Hepatic stellate cell (primary cell): ENCODE data around the gene SLC25A4.
A peak's percentile ranks its signal among the peaks of the same experiment; 100 is the strongest.

Source experiments
- DNase-seq: peaks from one replicate; pipeline ENCODE4 v3.0.0; 2011; ENCODE audit warnings: low spot score

SLC25A4 gene

GRCh38 chr4:185120631-185120946 is 22.5 kb upstream of the SLC25A4 start:
- DNase-seq, result no peak

DNA sequence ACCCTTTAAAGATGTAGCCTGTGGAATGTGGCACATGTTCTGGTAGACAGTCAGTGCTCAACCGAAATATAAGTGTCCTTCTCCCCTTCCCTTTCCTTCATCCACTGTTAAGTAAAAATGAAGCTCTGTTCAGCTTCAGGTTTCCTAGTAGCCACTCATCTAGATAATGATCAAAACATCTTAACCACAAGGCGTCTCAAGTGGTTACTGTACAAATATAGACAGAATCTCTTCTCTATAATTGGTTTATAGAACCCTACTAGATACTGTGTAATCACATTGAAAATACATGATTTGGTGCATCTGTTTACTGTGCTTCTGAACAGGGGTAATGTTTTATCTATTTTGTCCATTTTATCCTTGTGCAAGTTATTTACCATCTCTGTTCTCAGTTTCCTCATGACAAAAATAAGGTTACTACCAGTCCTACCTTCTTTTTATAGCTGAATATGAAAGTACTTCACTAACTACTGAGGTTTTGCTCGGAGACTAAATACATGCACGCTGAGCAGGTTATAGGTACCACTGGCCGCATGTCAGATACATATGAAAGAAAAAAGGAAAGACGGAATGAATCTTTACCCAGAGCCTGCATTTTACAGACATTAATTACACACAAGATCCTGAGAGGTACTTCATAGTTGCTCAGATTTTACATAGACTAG is 20.3 kb upstream of the SLC25A4 start:
- no peak for DNase-seq

DNA sequence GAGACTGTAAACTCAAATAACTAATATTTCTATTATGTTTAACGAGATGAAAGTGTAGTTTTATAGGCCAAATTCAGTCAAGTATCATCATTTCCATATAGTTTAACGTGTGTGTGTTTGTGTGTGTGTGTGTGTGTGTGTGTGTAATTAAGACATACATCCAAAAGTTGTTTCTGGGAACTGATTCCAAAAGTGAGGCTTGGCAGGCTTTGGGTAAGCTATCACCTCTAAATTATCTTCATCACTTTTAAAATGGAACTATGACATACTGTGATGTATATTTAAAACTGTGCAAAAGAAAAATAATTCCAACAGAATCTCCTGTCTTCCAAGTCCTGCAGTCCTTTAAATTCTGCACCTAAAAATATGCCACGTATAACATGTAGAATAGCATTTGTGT is 19.1 kb upstream of the SLC25A4 start:
- no peak for DNase-seq

DNA sequence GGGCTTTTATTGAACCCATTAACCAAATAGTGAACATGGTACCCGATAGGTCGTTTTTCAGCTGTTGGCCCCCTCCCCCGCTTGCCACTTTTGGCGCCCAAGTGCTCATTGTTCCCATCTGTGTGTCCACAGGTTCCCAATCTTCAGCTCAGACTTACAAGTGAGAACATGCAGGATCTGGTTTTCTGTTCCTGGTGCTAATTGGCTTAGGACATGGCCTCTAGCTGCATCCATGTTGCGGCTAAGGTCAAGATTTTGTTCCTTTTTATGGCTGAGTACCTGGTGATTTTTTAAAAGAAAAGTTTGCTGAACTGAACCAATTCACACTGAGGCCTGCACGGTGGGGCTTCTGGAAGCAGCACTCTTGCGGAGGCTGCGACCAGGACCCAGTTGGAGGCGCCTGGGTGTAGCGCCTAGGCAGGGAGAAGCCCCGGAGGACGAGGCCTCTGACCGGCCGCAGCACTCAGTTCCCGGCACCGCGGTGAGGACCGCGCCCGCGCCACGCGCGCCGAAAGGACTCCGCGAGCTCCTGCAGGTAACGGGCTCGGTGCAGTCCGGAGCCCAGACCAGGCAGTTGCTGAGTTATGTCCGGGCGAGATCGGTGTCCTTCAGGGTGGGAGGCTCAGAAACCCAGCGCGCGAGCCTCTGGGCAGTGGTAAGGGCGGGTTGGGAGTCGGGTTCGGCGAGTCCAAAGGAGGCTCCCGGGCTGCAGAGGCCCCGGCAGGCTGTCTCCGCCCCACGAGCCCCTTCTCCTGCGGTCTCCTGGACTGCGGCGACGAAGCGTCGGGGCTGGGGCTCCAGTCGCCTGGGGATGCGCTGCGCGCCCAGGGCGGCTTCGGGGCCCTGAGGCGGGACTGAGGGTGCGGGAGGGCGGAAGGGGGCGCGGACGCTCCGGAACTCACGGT is 15.8 kb upstream of the SLC25A4 start:
- peak; percentile 35 for DNase-seq

DNA sequence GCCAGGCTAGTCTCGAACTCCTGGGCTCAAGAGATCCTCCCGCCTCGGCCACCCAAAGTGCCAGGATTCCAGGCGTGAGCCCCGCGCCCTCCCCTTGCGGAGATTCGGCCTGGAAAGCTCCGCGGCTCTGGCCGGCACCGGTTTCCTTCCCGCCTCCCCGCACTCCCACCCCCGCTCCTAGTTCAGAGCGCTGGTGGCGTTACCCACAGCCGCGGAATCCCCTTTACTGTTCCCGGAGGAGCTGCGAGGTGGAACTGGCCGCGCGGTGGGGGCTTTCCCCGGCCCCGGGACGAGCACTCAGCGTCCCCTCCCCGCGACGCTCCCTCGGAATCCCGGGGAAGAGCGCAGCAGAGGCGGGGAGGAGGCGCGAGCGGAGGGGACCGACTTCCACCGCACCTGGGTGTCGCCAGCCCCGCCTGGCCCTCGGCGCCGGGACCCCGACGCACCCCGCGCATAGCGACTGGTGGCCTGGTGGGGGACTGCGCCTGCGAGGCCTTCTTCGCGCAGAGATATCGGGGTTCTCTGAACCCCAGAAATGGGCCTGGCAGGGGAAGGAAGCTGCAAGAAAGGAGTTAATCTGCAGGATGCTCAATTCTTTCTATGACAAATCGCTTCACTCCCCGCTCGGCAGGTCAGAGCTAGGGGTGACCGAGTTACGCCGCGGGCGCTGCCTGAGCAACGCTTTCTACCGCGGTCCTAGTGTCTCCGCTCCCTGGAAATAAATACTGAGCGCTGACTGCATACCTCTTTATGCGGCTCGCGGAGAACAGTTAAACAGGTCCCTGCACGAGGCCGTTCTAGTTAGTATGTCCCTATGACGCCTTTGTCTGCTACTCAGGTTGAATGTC is 14.6 kb upstream of the SLC25A4 start:
- peak; percentile 37 for DNase-seq

GRCh38 chr4:185134307-185134869 is 8.7 kb upstream of the SLC25A4 start:
- peak; percentile 69 for DNase-seq

- DNase-seq, result no peak
Observed at GRCh38 chr4:185137233-185137925, 5.7 kb upstream of the SLC25A4 start.

DNA sequence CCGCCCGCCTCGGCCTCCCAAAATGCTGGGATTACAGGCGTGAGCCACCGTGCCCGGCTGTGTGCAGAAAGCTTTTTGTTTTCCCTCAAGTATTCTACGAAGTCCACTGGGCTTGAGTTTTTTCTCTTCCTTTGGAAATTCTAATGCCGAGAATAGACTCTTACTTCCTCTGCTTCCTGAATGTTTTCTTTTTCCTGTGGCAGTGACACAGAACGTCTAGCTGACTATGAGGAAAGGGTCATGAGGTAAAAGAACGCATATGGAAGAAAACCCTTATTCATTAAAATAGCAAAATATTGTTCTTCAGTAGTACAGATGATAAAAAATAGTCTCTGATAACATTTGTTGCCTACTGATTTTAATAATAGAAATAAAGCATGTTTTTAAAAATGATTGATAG is 4.9 kb upstream of the SLC25A4 start:
- DNase-seq, result no peak

GRCh38 chr4:185139736-185140135 is 3.3 kb upstream of the SLC25A4 start:
- no peak for DNase-seq

GRCh38 chr4:185141777-185142176 is 1.3 kb upstream of the SLC25A4 start:
- no peak for DNase-seq

DNA sequence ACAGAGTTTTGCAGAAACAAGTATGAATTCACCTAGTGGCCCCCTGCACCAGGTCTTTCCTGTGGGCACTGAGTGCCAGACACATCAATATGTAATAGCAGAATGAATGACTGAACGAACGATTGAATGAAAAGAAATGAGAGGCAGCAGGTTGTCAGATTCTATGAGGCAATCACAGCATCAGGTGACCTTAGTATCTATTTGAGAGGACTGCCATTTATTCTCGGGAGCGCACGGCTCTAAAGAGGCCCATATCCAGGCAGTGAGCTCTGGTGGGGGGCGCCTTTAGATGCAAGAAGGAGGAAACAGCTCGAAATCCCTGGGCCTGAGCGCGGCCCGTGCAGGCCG is 528 bp upstream of the SLC25A4 start:
- no peak for DNase-seq

DNA sequence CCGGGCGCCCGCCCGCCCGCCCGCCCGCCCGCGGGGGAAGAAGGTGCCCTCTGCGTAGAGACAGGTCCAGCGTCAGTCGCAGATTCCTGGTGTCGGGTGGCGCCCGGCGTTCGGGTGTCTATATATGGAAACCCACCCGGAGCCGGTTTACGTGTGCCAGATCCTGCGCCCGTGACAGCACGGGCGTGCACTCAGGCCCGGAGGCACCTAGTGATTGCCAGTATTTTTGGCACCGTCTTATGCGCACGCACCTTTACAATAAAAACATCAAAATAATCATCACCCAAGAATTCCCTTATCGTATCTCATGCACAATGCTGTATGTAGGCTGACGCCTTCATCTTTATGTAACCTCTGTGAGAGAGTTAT is 519 bp downstream of the SLC25A4 start:
- peak; percentile 40 for DNase-seq

GRCh38 chr4:185144601-185145240 is 1.7 kb downstream of the SLC25A4 start:
- no peak for DNase-seq

DNA sequence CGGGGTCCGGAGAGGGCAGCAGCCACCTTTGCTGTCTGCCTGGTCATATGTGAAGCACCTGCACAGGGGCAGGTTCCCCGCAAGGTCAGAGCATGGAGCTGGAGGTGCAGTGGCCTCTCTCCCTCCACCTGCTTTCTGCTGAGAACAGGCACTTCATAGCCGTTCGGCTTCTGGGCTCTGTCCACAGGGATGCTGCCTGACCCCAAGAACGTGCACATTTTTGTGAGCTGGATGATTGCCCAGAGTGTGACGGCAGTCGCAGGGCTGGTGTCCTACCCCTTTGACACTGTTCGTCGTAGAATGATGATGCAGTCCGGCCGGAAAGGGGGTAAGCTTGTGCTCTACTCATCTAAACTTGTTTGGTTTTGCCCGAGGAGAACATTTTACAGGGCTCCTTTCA is 2.5 kb downstream of the SLC25A4 start:
- peak; percentile 51 for DNase-seq

GRCh38 chr4:185149392-185149791 is 6.3 kb downstream of the SLC25A4 start:
- no peak for DNase-seq

DNA sequence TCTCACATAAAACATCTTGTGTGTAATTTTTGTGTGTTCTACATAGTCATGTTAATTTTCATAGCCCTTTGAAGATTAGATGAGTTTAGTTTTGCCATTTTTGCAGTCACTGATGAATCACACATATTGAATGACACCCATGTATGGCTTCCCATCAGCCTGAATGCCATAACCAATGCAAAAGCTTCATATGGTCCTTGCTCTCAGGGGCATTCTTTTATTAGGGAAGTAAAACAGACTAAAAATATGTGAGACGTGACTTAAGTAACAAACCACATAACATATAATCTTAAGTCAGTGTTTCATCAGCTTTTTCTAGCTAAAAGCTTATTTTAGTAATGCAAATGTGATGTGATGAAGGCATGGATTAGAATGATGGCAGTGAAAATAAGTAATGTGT is 8.2 kb downstream of the SLC25A4 start:
- DNase-seq, result no peak

- DNase-seq, result peak; percentile 20
Observed at GRCh38 chr4:185165605-185166063, 22.6 kb downstream of the SLC25A4 start.

DNA sequence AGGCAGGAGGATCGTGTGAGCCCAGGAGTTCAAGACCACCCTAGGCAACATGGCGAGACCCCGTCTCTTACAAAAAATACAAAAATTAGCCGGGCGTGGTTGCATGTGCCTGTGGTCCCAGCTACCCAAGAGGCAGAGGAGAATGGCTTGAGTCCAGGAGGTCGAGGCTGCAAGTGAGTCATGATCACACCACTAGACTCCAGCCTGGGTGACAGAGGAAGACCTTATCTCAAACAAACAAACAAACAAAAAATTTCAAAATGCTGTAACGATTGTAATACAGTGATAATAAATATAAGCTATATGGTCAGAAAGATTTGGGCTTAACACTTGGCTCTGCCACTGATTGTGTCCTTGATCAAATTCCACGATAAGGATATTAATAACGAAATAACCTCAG is 24.2 kb downstream of the SLC25A4 start:
- DNase-seq, result no peak

- no peak for DNase-seq
Observed at GRCh38 chr4:185171373-185172071, 28.5 kb downstream of the SLC25A4 start.

- DNase-seq, result no peak
Observed at GRCh38 chr4:185179488-185179887, 36.4 kb downstream of the SLC25A4 start.

GRCh38 chr4:185182239-185182638 is 39.2 kb downstream of the SLC25A4 start:
- DNase-seq, result no peak
